ENCODE results near the gene GPT2. TPM values are rescaled to one million over a fixed set of nuclear protein-coding genes. Genes with fewer than 3 reads are reported as not detected.

GPT2 gene
- total RNA-seq, 2 experiments from 2014 or later, result 0.47 TPM; not detected in 1

GRCh38 chr16:46894036-46894672 lies 10.0 kb downstream of the GPT2 start:
- no peak for DNase-seq
- no peaks in the 10 kb centered on the region for H3K36me3 Mint-ChIP-seq (ENCODE audit: low read depth)
- POLR2A ChIA-PET, result no interaction called here
- intact Hi-C loops (cut with DNase I, micrococcal nuclease), result no loop called here
- Histone ChIP-seq H3K9me3 (ENCODE audit: control insufficient read depth in 1 of 2, insufficient read depth in 1 of 2, low read length in 2 of 2) (peaks cover 0 to 3% of the 10 kb centered on the region in 2 experiments), H3K27me3 (ENCODE audit: control insufficient read depth in 1 of 2, insufficient read depth in 2 of 2, low read length in 2 of 2) (no peaks in the 10 kb centered on the region), H3K27ac (ENCODE audit: low read depth in 1 of 2, low read length in 2 of 2) (no peak overlapping the region), H3K36me3 (ENCODE audit: insufficient read depth, low read length) (no peaks in the 10 kb centered on the region), H3K4me3 (ENCODE audit: low read length) (no peak overlapping the region), H3K4me1 (ENCODE audit: insufficient read depth, low read length) (no peaks in the 10 kb centered on the region)
- H3K9me3 Mint-ChIP-seq, result no peaks in the 10 kb centered on the region
- H3K27ac Mint-ChIP-seq, result no peak overlapping the region
- no peak for TF ChIP-seq CTCF (IDR thresholded peaks at IDR 0.05)
- peaks cover 4% of the 10 kb centered on the region for H3K27me3 Mint-ChIP-seq
- CTCF ChIA-PET, result no interaction called here
- no peak overlapping the region for H3K4me3 Mint-ChIP-seq
- no peaks in the 10 kb centered on the region for H3K4me1 Mint-ChIP-seq (ENCODE audit: low read depth)
- ATAC-seq (ENCODE audit: poor library complexity), result no peak

GRCh38 chr16:46895399-46896313 lies 11.5 kb downstream of the GPT2 start:
- Histone ChIP-seq H3K27me3 (ENCODE audit: control insufficient read depth in 1 of 2, insufficient read depth in 2 of 2, low read length in 2 of 2) (no peaks in the 10 kb centered on the region), H3K4me1 (ENCODE audit: insufficient read depth, low read length) (no peaks in the 10 kb centered on the region), H3K36me3 (ENCODE audit: insufficient read depth, low read length) (no peaks in the 10 kb centered on the region), H3K4me3 (ENCODE audit: low read length) (no peak overlapping the region), H3K27ac (ENCODE audit: low read depth in 1 of 2, low read length in 2 of 2) (no peak overlapping the region), H3K9me3 (ENCODE audit: control insufficient read depth in 1 of 2, insufficient read depth in 1 of 2, low read length in 2 of 2) (peaks cover 0 to 3% of the 10 kb centered on the region in 2 experiments)
- H3K4me3 Mint-ChIP-seq, result no peak overlapping the region
- H3K27ac Mint-ChIP-seq, result no peak overlapping the region
- ChIA-PET CTCF (no interaction called here), POLR2A (no interaction called here)
- H3K4me1 Mint-ChIP-seq (ENCODE audit: low read depth), result no peaks in the 10 kb centered on the region
- intact Hi-C loops (cut with DNase I, micrococcal nuclease), result no loop called here
- ATAC-seq (ENCODE audit: poor library complexity) (no peak), DNase-seq (no peak)
- no peaks in the 10 kb centered on the region for H3K9me3 Mint-ChIP-seq
- TF ChIP-seq CTCF (IDR thresholded peaks at IDR 0.05), result no peak
- no peaks in the 10 kb centered on the region for H3K36me3 Mint-ChIP-seq (ENCODE audit: low read depth)
- peaks cover 4% of the 10 kb centered on the region for H3K27me3 Mint-ChIP-seq

- DNase-seq (no peak), ATAC-seq (ENCODE audit: poor library complexity) (no peak)
- Mint-ChIP-seq H3K27me3 (peaks cover 4% of the 10 kb centered on the region), H3K9me3 (no peaks in the 10 kb centered on the region), H3K4me3 (no peak overlapping the region), H3K36me3 (ENCODE audit: low read depth) (no peaks in the 10 kb centered on the region), H3K27ac (no peak overlapping the region), H3K4me1 (ENCODE audit: low read depth) (no peaks in the 10 kb centered on the region)
- ChIA-PET POLR2A (no interaction called here), CTCF (no interaction called here)
- intact Hi-C loops (cut with DNase I, micrococcal nuclease), result no loop called here
- H3K4me1 ChIP-seq (ENCODE audit: insufficient read depth, low read length), result no peaks in the 10 kb centered on the region
- TF ChIP-seq CTCF (IDR thresholded peaks at IDR 0.05), result no peak
- H3K4me3 ChIP-seq (ENCODE audit: low read length), result no peak overlapping the region
- H3K36me3 ChIP-seq (ENCODE audit: insufficient read depth, low read length), result no peaks in the 10 kb centered on the region
- H3K27me3 ChIP-seq (ENCODE audit: control insufficient read depth in 1 of 2, insufficient read depth in 2 of 2, low read length in 2 of 2), result no peaks in the 10 kb centered on the region
- peaks cover 0 to 3% of the 10 kb centered on the region in 2 experiments for H3K9me3 ChIP-seq (ENCODE audit: control insufficient read depth in 1 of 2, insufficient read depth in 1 of 2, low read length in 2 of 2)
- H3K27ac ChIP-seq (ENCODE audit: low read depth in 1 of 2, low read length in 2 of 2), result no peak overlapping the region
Observed at GRCh38 chr16:46896314-46896968, 12.3 kb downstream of the GPT2 start.
